Measurements from ENCODE around the gene PRMT9. TPM values are rescaled to one million over a fixed set of nuclear protein-coding genes. Genes with fewer than 3 reads are reported as not detected.
A peak's percentile ranks its signal among the peaks of the same experiment; 100 is the strongest.

The PRMT9 gene
- total and polyA plus RNA-seq, 2 of the 13 experiments (the other 11 are each of a cell fraction or from before 2014, with no cell fraction given): 4.0 to 9.7 TPM

DNA sequence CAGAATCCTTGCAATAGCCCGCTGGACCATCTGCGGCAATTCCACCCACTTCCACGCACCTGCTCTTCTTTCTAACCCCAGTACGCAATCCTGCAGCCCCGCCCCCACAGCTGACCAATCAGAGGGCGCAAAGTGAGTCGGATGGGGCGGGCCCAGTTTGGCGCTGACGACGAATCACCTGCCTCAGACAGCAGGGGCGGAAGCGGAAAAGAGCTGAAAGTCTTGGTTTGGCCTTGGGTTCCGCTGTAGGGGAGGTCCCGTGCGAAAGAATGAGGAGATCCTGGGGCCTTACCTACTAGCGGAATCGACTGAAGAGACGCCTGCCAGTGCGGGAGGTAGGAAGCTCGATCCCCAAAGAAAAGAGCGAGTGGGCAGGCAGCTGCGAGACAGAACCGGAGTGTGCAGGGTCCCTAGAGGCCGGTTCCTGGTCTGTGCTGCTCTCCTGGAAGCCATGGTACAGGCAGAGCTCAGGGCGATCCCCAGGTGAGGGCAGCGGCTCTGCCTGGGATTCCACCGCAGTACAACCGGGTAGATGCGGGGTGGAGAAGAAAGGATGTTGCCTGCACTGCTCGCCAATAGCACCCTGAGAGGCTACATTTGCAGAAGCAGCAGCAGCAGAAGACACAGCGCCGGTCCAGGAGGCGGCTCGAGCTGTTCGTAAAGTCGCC, 66.7 kb downstream of the PRMT9 start, which contains the start of gene TMEM184C (continued):
- TF ChIP-seq, protein P1, sequence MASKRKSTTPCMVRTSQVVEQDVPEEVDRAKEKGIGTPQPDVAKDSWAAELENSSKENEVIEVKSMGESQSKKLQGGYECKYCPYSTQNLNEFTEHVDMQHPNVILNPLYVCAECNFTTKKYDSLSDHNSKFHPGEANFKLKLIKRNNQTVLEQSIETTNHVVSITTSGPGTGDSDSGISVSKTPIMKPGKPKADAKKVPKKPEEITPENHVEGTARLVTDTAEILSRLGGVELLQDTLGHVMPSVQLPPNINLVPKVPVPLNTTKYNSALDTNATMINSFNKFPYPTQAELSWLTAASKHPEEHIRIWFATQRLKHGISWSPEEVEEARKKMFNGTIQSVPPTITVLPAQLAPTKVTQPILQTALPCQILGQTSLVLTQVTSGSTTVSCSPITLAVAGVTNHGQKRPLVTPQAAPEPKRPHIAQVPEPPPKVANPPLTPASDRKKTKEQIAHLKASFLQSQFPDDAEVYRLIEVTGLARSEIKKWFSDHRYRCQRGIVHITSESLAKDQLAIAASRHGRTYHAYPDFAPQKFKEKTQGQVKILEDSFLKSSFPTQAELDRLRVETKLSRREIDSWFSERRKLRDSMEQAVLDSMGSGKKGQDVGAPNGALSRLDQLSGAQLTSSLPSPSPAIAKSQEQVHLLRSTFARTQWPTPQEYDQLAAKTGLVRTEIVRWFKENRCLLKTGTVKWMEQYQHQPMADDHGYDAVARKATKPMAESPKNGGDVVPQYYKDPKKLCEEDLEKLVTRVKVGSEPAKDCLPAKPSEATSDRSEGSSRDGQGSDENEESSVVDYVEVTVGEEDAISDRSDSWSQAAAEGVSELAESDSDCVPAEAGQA (IDR thresholded peaks at IDR 0.05; ENCODE audit: low read depth): no peak
- TF ChIP-seq, protein P1 (CRISPR knock-in tag; IDR thresholded peaks at IDR 0.05; ENCODE audit: borderline replicate concordance): no peak
- TF ChIP-seq JDP2 (CRISPR knock-in tag; IDR thresholded peaks at IDR 0.05; ENCODE audit: borderline replicate concordance) (no peak), ZNF720 (CRISPR knock-in tag; IDR thresholded peaks at IDR 0.05) (no peak), HMG20B (CRISPR knock-in tag; conservative IDR thresholded peaks at IDR 0.05) (no peak), NFE2 (CRISPR knock-in tag; IDR thresholded peaks at IDR 0.05) (no peak), CEBPG (CRISPR knock-in tag; IDR thresholded peaks at IDR 0.05) (peak; percentile 78), ZBTB1 (CRISPR knock-in tag; IDR thresholded peaks at IDR 0.05; ENCODE audit: borderline replicate concordance) (no peak), SIX4 (CRISPR knock-in tag; IDR thresholded peaks at IDR 0.05) (no peak), ZFP41 (CRISPR knock-in tag; IDR thresholded peaks at IDR 0.05; ENCODE audit: borderline replicate concordance) (no peak), ZNF350 (CRISPR knock-in tag; IDR thresholded peaks at IDR 0.05; ENCODE audit: borderline replicate concordance, low read depth) (peak; percentile 90; the same call in 1 of the 2 replicates), DR1 (CRISPR knock-in tag; IDR thresholded peaks at IDR 0.05) (peak; percentile 71; the same call in 1 of the 2 replicates), EZH2 (conservative IDR thresholded peaks at IDR 0.05; ENCODE audit: low read depth, low read length) (no peak), GLI4 (CRISPR knock-in tag; IDR thresholded peaks at IDR 0.05; ENCODE audit: borderline replicate concordance) (no peak; the same call in 1 of the 2 replicates)
- TF ChIP-seq, protein P2, sequence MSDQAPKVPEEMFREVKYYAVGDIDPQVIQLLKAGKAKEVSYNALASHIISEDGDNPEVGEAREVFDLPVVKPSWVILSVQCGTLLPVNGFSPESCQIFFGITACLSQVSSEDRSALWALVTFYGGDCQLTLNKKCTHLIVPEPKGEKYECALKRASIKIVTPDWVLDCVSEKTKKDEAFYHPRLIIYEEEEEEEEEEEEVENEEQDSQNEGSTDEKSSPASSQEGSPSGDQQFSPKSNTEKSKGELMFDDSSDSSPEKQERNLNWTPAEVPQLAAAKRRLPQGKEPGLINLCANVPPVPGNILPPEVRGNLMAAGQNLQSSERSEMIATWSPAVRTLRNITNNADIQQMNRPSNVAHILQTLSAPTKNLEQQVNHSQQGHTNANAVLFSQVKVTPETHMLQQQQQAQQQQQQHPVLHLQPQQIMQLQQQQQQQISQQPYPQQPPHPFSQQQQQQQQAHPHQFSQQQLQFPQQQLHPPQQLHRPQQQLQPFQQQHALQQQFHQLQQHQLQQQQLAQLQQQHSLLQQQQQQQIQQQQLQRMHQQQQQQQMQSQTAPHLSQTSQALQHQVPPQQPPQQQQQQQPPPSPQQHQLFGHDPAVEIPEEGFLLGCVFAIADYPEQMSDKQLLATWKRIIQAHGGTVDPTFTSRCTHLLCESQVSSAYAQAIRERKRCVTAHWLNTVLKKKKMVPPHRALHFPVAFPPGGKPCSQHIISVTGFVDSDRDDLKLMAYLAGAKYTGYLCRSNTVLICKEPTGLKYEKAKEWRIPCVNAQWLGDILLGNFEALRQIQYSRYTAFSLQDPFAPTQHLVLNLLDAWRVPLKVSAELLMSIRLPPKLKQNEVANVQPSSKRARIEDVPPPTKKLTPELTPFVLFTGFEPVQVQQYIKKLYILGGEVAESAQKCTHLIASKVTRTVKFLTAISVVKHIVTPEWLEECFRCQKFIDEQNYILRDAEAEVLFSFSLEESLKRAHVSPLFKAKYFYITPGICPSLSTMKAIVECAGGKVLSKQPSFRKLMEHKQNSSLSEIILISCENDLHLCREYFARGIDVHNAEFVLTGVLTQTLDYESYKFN (CRISPR knock-in tag; conservative IDR thresholded peaks at IDR 0.05): 0 out of 2 replicates have a peak, but pooled peaks have one; percentile 18
- TF ChIP-seq, protein P3, sequence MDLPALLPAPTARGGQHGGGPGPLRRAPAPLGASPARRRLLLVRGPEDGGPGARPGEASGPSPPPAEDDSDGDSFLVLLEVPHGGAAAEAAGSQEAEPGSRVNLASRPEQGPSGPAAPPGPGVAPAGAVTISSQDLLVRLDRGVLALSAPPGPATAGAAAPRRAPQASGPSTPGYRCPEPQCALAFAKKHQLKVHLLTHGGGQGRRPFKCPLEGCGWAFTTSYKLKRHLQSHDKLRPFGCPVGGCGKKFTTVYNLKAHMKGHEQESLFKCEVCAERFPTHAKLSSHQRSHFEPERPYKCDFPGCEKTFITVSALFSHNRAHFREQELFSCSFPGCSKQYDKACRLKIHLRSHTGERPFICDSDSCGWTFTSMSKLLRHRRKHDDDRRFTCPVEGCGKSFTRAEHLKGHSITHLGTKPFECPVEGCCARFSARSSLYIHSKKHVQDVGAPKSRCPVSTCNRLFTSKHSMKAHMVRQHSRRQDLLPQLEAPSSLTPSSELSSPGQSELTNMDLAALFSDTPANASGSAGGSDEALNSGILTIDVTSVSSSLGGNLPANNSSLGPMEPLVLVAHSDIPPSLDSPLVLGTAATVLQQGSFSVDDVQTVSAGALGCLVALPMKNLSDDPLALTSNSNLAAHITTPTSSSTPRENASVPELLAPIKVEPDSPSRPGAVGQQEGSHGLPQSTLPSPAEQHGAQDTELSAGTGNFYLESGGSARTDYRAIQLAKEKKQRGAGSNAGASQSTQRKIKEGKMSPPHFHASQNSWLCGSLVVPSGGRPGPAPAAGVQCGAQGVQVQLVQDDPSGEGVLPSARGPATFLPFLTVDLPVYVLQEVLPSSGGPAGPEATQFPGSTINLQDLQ (CRISPR knock-in tag; IDR thresholded peaks at IDR 0.05): no peak; the same call in 1 of the 2 replicates

All from HepG2 (cell line).